ENCODE data around the gene MOK.

MOK gene

DNA sequence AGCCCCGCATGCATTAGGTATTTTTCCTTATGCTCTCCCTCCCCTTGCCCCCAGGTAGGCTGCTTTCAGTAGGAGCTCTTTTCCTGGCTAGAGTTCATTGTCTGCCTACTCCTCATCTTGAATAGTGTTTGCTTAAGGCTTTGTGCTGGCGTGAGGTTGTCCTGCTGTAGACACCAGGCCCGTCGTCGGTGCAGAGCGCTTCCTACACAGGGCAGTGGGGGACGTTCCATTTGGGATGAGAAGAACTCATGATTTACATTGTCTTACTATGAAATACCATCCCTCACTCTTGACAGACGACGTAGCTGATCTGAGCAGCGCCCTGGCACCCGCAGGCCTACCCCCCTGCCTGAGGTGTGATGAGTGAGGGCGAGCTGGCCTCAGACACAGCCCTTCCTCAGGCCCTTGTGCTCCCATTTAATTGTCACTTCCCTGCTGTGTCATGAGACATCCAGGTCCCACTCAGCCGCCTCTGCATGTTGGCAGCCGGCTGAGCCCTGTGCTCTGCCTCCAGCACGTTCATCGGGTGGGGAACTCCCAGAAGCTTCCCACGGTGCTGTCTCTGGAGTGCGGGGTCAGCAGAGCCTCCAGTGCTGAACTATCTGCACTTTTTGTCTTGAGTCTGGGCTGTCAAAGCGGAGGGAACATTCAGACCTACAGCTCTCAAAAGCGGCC is 89.3 kb downstream of the MOK start:
- peak overlapping the region; percentile 57 for H3K27ac ChIP-seq
- no peak for TF ChIP-seq ZFX (IDR thresholded peaks at IDR 0.05)
- TF ChIP-seq, protein P1, sequence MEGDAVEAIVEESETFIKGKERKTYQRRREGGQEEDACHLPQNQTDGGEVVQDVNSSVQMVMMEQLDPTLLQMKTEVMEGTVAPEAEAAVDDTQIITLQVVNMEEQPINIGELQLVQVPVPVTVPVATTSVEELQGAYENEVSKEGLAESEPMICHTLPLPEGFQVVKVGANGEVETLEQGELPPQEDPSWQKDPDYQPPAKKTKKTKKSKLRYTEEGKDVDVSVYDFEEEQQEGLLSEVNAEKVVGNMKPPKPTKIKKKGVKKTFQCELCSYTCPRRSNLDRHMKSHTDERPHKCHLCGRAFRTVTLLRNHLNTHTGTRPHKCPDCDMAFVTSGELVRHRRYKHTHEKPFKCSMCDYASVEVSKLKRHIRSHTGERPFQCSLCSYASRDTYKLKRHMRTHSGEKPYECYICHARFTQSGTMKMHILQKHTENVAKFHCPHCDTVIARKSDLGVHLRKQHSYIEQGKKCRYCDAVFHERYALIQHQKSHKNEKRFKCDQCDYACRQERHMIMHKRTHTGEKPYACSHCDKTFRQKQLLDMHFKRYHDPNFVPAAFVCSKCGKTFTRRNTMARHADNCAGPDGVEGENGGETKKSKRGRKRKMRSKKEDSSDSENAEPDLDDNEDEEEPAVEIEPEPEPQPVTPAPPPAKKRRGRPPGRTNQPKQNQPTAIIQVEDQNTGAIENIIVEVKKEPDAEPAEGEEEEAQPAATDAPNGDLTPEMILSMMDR (conservative IDR thresholded peaks at IDR 0.05): no peak

DNA sequence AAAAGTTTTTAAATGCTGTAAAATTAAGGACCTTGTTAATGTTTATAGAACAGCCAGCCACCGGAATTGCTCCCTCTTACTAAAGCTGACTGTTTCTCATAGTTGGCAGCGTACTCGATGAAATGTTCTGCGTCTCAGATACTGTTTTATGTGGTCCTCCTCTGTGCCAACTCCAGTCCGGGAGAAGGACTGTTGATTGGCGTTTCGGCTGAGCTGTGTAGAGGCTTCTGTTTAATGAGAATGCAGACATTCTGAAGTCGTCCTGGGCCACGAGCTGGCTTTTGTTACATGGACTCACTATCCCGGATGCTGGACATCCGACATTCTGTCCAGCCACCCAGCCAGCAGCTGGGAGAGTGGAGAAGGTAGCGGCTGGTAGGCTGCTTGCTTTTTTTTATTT is 89.9 kb downstream of the MOK start:
- peak overlapping the region; percentile 57 for H3K27ac ChIP-seq
- no peak for TF ChIP-seq ZFX (IDR thresholded peaks at IDR 0.05)
- TF ChIP-seq, protein P1 (conservative IDR thresholded peaks at IDR 0.05): no peak

DNA sequence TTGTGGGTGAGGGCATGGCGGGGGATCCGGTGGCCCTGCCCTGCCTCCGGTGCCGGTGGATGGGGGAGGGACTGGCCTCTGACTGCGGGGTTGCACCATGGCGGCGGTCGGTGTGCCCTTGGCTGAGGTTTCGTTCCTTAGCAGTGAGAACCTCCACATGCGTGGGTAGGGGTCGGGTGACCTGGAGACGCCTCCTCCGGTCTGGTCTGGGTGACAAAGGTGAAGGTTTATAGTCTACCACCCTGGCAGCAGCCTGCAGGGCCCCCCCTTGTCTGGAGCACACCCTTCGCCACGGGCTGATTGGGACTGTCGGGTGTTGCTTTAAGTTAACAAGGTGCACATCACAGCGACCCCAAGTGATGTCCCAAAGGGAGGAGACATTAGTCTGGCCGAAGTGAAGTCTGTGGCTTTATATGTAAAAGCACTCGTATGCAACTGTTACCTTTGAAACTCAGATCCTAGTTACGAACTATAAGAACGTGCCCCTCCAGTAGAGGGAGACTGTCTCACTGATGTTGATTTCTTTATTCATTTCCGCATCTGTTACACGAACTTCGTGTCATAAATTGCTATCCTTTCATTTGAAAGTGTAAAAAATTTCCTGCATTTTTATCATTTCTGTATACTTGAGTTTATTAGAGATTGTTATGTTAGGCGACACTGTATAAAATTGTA is 90.8 kb downstream of the MOK start:
- TF ChIP-seq, protein P1 (conservative IDR thresholded peaks at IDR 0.05): no peak; the same call in 1 of the 2 replicates
- no peak for TF ChIP-seq ZFX (IDR thresholded peaks at IDR 0.05)
- H3K27ac ChIP-seq: no peak overlapping the region

DNA sequence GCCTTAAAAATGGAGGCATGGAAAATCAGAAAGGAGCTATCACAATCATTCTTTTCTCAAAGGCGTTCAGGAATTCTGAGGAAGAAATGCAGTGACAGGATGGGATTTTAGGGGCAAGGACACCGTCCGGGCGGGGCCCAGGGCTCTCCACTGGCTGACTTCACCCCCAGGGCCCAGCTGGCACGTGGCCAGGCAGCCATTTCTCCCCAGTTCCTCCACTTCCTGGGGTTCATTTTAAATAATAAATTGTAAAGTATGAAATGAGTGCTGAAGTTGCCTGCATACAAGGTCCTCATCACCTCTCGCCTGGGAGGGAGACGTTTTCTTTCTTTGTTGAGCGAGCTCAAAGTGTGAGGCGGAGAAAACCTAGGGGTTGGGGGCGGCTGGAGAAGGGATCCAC is 91.5 kb downstream of the MOK start:
- no peak overlapping the region for H3K27ac ChIP-seq
- no peak for TF ChIP-seq ZFX (IDR thresholded peaks at IDR 0.05)
- TF ChIP-seq, protein P1 (conservative IDR thresholded peaks at IDR 0.05): no peak

DNA sequence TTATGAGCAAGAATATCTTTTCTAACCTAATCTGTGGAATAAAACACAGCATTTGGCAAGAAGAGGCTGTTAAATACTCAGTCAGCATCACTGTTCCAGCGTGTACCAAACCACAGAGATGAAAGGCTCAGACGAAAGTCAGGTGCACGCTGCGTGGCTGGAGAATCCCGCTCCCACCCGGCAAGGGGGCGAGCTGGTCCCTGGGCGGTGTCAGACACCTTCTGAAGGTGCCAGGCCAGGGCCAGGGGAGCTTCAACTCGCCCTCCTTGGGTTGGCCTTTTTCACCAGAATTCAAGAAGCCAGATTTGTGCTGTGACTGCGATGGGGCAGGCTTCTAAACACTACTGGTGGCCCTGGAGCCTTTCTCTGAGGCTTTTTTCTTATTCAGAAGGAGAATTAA is 92.1 kb downstream of the MOK start:
- TF ChIP-seq, protein P1 (conservative IDR thresholded peaks at IDR 0.05): no peak

DNA sequence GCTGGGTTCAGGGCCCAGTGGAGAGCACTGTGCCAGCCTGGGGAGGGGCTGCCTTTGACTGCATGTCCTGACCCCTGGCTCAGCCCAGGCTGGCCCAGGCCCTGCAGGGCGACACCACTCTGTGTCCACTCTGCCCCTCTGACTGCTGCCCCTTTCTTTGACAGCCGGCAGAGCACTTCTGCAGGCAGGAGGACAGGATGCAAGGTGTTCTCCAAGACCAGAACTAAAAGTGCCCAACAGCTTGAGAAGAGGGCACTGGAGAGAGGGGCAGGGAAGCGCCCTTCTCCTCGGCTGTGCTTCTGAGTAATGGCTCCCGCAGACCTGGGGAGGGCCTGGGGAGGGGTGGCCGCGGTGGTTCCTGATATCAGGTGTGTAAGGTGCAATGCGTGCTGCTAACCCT is 92.6 kb downstream of the MOK start:
- no peak overlapping the region for H3K27ac ChIP-seq
- TF ChIP-seq, protein P1 (conservative IDR thresholded peaks at IDR 0.05): no peak
- no peak for TF ChIP-seq ZFX (IDR thresholded peaks at IDR 0.05)

More for the DNA sequence above, 92.1 kb downstream of the MOK start:
- H3K27ac ChIP-seq: no peak overlapping the region

DNA sequence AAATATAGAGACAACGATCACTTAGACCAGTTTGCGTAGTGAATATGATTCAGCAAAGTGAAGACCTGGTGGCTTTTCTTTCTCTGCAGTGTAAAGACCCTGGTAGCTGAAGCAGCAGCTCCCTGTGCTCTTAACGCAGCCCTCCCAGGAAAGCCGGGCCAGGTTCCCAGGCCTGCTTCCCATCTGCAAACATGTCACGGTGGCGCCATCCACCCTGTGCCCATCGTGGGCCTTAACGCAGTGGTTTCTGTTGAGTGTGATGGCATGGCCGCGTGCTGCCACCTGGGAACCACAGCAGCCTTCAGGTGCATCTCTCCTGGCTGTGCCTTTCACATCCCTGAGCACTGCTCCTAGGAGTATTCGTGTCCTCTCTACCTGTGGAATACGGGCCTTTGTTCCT is 93.7 kb downstream of the MOK start:
- H3K27ac ChIP-seq: no peak overlapping the region
- TF ChIP-seq, protein P1 (conservative IDR thresholded peaks at IDR 0.05): no peak
- TF ChIP-seq ZFX (IDR thresholded peaks at IDR 0.05): no peak

Data from C4-2B (cell line).